HCT116 (cell line): ENCODE measurements around the gene LGALS12. TPM values are rescaled to one million over a fixed set of nuclear protein-coding genes. Genes with fewer than 3 reads are reported as not detected.

Experiments
- ATAC-seq: fragments of 200-7000 bp; cut with Tn5 transposase; 2 replicates; pipeline ENCODE4 v1.9.1; 2020; ENCODE audit warnings: mild to moderate bottlenecking, moderate library complexity
- BruUV-seq: library from RNA; stranded (reverse); fragments of 400-500 nt; replicated peaks from 2 replicates; lab custom pipeline; 2021; lab: Mats Ljungman, UMichigan
- CTCF ChIA-PET: fragments of 300-600 bp; sonication (Branson Sonifier 250); formaldehyde crosslinking; loops from one replicate; lab custom pipeline; 2021; ENCODE audit warnings: antibody characterized with exemption; lab: Charles Lee
- POLR2A ChIA-PET: fragments of 300-600, 350-600 bp; sonication (Branson Sonifier 250); formaldehyde crosslinking; loops from one replicate; lab custom pipeline; 2021; ENCODE audit warnings: antibody characterized with exemption; lab: Charles Lee
- RAD21 ChIA-PET, 2 experiments: fragments of 300-600 bp; sonication (Branson Sonifier 250); formaldehyde crosslinking; loops; one replicate each; lab custom pipeline; 2023; ENCODE audit warnings: low total read pairs in 2 of 2; ENCODE audit not compliant: uncharacterized antibody in 2 of 2, unreplicated experiment in 2 of 2, low non-redundant PET in 1 of 2; lab: Charles Lee
- DNase-seq: peaks from one replicate; pipeline ENCODE4 v3.0.0-alpha.2; 2010; ENCODE audit warnings: low read depth, low spot score
- H2AFZ ChIP-seq: fragments of 200-600 bp; shearing (Covaris generic), sonication (generic); 2 replicates; pipeline ENCODE4 v1.6.1; 2017; ENCODE audit warnings: low read depth, mixed run types, mixed read lengths, antibody characterized with exemption, low read length; ENCODE audit not compliant: poor library complexity, severe bottlenecking
- H3K27ac ChIP-seq: 2 replicates; pipeline ENCODE4 v1.5.1; 2012; ENCODE audit warnings: low read depth, low read length
- H3K27me3 ChIP-seq: fragments of 200-600 bp; sonication (generic); 2 replicates; pipeline ENCODE4 v1.6.1; 2016; ENCODE audit warnings: mixed run types, low read length, mixed read lengths; ENCODE audit not compliant: insufficient read depth
- H3K36me3 ChIP-seq, 2 experiments: fragments of 200-500 bp in 1 of 2; fragments of 200-600 bp in 1 of 2; sonication (Bioruptor generic) in 1 of 2; sonication (generic) in 1 of 2; 2 replicates each; pipeline versions ENCODE4 v1.5.1 to v1.6.1; 2014 to 2016; ENCODE audit warnings: low read length in 2 of 2, inconsistent platforms in 1 of 2, mixed read lengths in 1 of 2, mixed run types in 1 of 2; ENCODE audit not compliant: insufficient read depth in 2 of 2, control insufficient read depth in 1 of 2
- H3K4me1 ChIP-seq, 2 experiments: fragments of 200-600 bp in 1 of 2; sonication (generic) in 1 of 2; 2 replicates each; pipeline versions ENCODE4 v1.5.1 to v1.6.1; 2012 to 2017; ENCODE audit warnings: low read length in 2 of 2, inconsistent platforms in 1 of 2, mild to moderate bottlenecking in 1 of 2, mixed read lengths in 1 of 2, mixed run types in 1 of 2, moderate library complexity in 1 of 2; ENCODE audit not compliant: insufficient read depth in 2 of 2, control insufficient read depth in 1 of 2
- H3K4me2 ChIP-seq: fragments of 200-600 bp; sonication (generic); 2 replicates; pipeline ENCODE4 v1.6.1; 2017; ENCODE audit warnings: mixed run types, low read length, mixed read lengths
- H3K4me3 ChIP-seq, 2 experiments: fragments of 200-600 bp in 1 of 2; sonication (generic) in 1 of 2; replicated peaks in 1 of 2; 2 replicates each; pipeline ENCODE4 v1.5.1; 2011 to 2016; ENCODE audit warnings: low read length in 2 of 2, control low read depth in 1 of 2, low read depth in 1 of 2, mild to moderate bottlenecking in 1 of 2, mixed read lengths in 1 of 2, mixed run types in 1 of 2
- H3K79me2 ChIP-seq: fragments of 200-600 bp; sonication (generic); 2 replicates; pipeline ENCODE4 v1.6.1; 2017; ENCODE audit warnings: mild to moderate bottlenecking, mixed run types, low read length, moderate library complexity, mixed read lengths; ENCODE audit not compliant: insufficient read depth
- H3K9ac ChIP-seq: fragments of 200-600 bp; sonication (generic); 2 replicates; pipeline ENCODE4 v1.6.1; 2016; ENCODE audit warnings: low read length, mixed read lengths
- H3K9me2 ChIP-seq: fragments of 200-600 bp; sonication (generic), shearing (Covaris generic); 2 replicates; pipeline ENCODE4 v1.6.1; 2017; ENCODE audit warnings: mixed run types, mild to moderate bottlenecking, moderate library complexity; ENCODE audit not compliant: insufficient read depth
- H3K9me3 ChIP-seq, 2 experiments: fragments of 200-500 bp in 1 of 2; fragments of 200-600 bp in 1 of 2; sonication (Bioruptor generic) in 1 of 2; sonication (generic) in 1 of 2; 2 replicates each; pipeline ENCODE4 v1.6.1; 2014 to 2017; ENCODE audit warnings: low read length in 2 of 2, mixed read lengths in 2 of 2, inconsistent platforms in 1 of 2, low read depth in 1 of 2, mild to moderate bottlenecking in 1 of 2, mixed run types in 1 of 2, moderate library complexity in 1 of 2; ENCODE audit not compliant: control insufficient read depth in 1 of 2, insufficient read depth in 1 of 2
- H4K20me1 ChIP-seq: fragments of 200-600 bp; sonication (generic), shearing (Covaris generic); 2 replicates; pipeline ENCODE4 v1.6.1; 2017; ENCODE audit warnings: mixed run types, mild to moderate bottlenecking, moderate library complexity; ENCODE audit not compliant: insufficient read depth
- CBX3 ChIP-seq: IDR thresholded peaks from 2 replicates; pipeline ENCODE4 v1.6.1; 2012; ENCODE audit warnings: low read depth
- EZH2 ChIP-seq: fragments of 200-600 bp; sonication (generic); IDR thresholded peaks from 2 replicates; pipeline ENCODE4 v1.6.1; 2017; ENCODE audit warnings: antibody characterized with exemption, mixed run types
- FOSL1 ChIP-seq: IDR thresholded peaks from 2 replicates; pipeline ENCODE4 v1.6.1; 2012; ENCODE audit warnings: low read depth
- JUND ChIP-seq: IDR thresholded peaks from 2 replicates; pipeline ENCODE4 v1.6.1; 2012
- POLR2AphosphoS5 ChIP-seq: IDR thresholded peaks from 2 replicates; pipeline ENCODE4 v1.6.1; 2011; ENCODE audit warnings: mild to moderate bottlenecking, low read depth, low read length, moderate library complexity
- RAD21 ChIP-seq: IDR thresholded peaks from 2 replicates; pipeline ENCODE4 v1.6.1; 2012; ENCODE audit warnings: low read depth, mild to moderate bottlenecking
- SIN3A ChIP-seq: IDR thresholded peaks from 2 replicates; pipeline ENCODE4 v1.6.1; 2012; ENCODE audit warnings: low read depth
- SRF ChIP-seq: IDR thresholded peaks from 2 replicates; pipeline ENCODE4 v1.6.1; 2012; ENCODE audit warnings: low read depth
- TCF7L2 ChIP-seq: IDR thresholded peaks from 2 replicates; pipeline ENCODE4 v1.7.0; 2011; ENCODE audit warnings: borderline replicate concordance, inconsistent platforms; ENCODE audit not compliant: insufficient read depth, insufficient read length; ENCODE audit errors: extremely low read depth
- ZNF274 ChIP-seq: fragments of 200-500 bp; sonication (Bioruptor generic); IDR thresholded peaks from 2 replicates; pipeline ENCODE4 v1.6.1; 2014; ENCODE audit warnings: mild to moderate bottlenecking, low read depth, low read length, inconsistent platforms
- intact Hi-C: fragments of 100-400 bp; cut with micrococcal nuclease; formaldehyde crosslinking; loops from 2 replicates; pipeline ENCODE4 v1.10.0; 2022
- total RNA-seq: library from RNA; stranded (reverse); gene quantifications from one replicate; pipeline ENCODE4 v1.2.1, GENCODE V29; 2021; ENCODE audit not compliant: unreplicated experiment
- TF ChIP-seq, protein P1 (sequence below): IDR thresholded peaks from 2 replicates; pipeline ENCODE4 v1.6.1; 2012; ENCODE audit warnings: low read depth
- TF ChIP-seq, protein P2 (sequence below): IDR thresholded peaks from 2 replicates; pipeline ENCODE4 v1.6.1; 2012
- TF ChIP-seq, protein P3 (sequence below): IDR thresholded peaks from 2 replicates; pipeline ENCODE4 v1.6.1; 2011; ENCODE audit warnings: mild to moderate bottlenecking, low read length, moderate library complexity; ENCODE audit not compliant: insufficient replicate concordance; ENCODE audit errors: extremely low read depth

Gene LGALS12
- total RNA-seq, 1 experiment from 2014 or later = not detected

DNA sequence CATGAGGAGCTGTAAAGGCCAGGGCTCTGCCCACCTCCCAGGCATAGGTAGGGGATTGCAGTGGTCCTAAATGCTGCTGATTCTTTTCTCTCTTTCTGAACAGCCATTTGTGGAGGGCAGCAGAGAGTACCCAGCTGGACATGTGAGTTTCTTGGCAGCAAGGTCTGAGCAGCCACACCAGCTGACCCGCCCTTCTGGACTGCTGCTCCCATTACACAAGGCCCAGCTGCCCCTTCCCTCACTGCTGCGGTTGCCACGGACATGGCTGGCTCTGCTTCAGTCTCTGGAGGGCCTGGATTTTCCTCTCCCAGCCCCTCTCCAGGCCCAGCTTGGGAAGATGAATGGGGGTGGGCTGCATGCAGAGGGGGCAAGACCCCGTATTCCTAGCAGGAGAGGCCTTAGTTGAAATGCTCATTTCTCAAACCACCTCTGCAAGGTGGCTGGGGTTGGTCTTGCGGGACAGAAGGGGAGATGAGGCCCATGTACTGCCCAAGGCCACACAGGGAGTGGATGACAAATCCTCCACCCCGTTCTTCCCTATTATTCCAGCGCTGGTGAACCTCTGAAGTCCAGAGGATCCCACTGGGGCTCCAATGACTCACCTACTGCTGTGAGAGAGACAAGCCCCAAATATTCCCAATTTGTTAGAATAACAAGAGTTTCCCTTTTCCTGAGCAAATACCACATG, 4.6 kb downstream of the LGALS12 start (continued):
- TF ChIP-seq, protein P1, sequence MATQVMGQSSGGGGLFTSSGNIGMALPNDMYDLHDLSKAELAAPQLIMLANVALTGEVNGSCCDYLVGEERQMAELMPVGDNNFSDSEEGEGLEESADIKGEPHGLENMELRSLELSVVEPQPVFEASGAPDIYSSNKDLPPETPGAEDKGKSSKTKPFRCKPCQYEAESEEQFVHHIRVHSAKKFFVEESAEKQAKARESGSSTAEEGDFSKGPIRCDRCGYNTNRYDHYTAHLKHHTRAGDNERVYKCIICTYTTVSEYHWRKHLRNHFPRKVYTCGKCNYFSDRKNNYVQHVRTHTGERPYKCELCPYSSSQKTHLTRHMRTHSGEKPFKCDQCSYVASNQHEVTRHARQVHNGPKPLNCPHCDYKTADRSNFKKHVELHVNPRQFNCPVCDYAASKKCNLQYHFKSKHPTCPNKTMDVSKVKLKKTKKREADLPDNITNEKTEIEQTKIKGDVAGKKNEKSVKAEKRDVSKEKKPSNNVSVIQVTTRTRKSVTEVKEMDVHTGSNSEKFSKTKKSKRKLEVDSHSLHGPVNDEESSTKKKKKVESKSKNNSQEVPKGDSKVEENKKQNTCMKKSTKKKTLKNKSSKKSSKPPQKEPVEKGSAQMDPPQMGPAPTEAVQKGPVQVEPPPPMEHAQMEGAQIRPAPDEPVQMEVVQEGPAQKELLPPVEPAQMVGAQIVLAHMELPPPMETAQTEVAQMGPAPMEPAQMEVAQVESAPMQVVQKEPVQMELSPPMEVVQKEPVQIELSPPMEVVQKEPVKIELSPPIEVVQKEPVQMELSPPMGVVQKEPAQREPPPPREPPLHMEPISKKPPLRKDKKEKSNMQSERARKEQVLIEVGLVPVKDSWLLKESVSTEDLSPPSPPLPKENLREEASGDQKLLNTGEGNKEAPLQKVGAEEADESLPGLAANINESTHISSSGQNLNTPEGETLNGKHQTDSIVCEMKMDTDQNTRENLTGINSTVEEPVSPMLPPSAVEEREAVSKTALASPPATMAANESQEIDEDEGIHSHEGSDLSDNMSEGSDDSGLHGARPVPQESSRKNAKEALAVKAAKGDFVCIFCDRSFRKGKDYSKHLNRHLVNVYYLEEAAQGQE = no peak
- TF ChIP-seq, protein P2, sequence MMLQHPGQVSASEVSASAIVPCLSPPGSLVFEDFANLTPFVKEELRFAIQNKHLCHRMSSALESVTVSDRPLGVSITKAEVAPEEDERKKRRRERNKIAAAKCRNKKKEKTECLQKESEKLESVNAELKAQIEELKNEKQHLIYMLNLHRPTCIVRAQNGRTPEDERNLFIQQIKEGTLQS = no peak
- no peak for TF ChIP-seq EZH2

- ATAC-seq = no peak
- Histone ChIP-seq H2AFZ (no peak overlapping the region), H3K4me3 (no peak overlapping the region), H3K4me2 (no peak overlapping the region), H3K36me3 (no peaks in the 10 kb centered on the region), H3K9me3 (no peaks in the 10 kb centered on the region), H3K79me2 (no peaks in the 10 kb centered on the region), H4K20me1 (no peaks in the 10 kb centered on the region), H3K4me1 (no peaks in the 10 kb centered on the region), H3K27ac (no peak overlapping the region), H3K27me3 (no peaks in the 10 kb centered on the region), H3K9ac (no peak overlapping the region), H3K9me2 (no peaks in the 10 kb centered on the region)
- no peak for DNase-seq
- CTCF ChIA-PET = no interaction called here
- no TSS peak for BruUV-seq
- intact Hi-C loops = no loop called here
- RAD21 ChIA-PET = no interaction called here
- POLR2A ChIA-PET = no interaction called here
- TF ChIP-seq CBX3 (no peak), TCF7L2 (no peak), FOSL1 (no peak), POLR2AphosphoS5 (no peak), ZNF274 (no peak), SRF (no peak), RAD21 (no peak), SIN3A (no peak), JUND (no peak)
- TF ChIP-seq, protein P1 = no peak
- TF ChIP-seq, protein P3, sequence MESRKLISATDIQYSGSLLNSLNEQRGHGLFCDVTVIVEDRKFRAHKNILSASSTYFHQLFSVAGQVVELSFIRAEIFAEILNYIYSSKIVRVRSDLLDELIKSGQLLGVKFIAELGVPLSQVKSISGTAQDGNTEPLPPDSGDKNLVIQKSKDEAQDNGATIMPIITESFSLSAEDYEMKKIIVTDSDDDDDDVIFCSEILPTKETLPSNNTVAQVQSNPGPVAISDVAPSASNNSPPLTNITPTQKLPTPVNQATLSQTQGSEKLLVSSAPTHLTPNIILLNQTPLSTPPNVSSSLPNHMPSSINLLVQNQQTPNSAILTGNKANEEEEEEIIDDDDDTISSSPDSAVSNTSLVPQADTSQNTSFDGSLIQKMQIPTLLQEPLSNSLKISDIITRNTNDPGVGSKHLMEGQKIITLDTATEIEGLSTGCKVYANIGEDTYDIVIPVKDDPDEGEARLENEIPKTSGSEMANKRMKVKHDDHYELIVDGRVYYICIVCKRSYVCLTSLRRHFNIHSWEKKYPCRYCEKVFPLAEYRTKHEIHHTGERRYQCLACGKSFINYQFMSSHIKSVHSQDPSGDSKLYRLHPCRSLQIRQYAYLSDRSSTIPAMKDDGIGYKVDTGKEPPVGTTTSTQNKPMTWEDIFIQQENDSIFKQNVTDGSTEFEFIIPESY = no peak
Observed at GRCh38 chr11:63511048-63511748, 5.3 kb downstream of the LGALS12 start.
